GM19395 (cell line): ENCODE results near the gene ACCSL.

Source experiments
- ATAC-seq: cut with Tn5 transposase; IDR thresholded peaks from one replicate; pipeline ENCODE4 v1.9.1; 2021; ENCODE audit warnings: mild to moderate bottlenecking, moderate library complexity; ENCODE audit not compliant: unreplicated experiment

Gene ACCSL

DNA sequence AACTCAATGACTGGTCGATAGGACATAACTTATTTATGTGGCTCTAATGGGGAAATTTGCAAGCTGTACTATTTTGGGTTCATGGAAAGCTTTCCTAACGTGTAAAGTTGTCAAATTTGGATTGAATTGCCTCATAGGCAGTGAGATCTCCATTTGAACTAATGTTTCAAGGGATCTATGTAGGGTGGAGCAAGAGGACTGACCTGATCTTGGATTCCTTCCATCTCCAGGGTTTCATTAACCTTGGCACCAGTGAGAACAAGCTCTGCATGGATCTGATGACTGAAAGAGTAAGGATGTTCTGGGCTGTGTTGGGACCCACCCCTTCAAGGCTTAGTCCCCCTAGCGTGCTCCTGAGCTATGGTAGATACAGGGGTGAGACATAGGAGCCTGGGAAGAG lies 2.1 kb downstream of the ACCSL start:
- no peak for ATAC-seq

DNA sequence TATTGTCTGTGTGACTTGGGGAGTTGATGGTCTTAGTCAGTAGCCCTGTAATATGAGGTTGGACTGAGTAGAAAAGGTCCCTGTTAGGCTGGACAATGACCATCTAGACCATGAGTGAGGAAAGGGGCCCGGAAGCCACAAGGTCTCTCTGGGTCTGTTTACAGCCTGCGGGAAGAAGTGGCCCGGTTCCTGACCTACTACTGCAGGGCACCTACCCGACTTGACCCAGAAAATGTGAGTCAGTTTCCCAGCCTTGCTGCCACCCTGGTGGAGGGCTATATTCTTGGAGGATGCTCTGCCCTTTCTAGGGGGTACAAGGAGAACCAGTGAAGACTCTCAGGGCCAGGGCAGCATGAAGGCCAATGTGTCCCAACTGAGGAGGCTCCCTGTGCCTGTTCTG lies 3.4 kb downstream of the ACCSL start:
- ATAC-seq: no peak

DNA sequence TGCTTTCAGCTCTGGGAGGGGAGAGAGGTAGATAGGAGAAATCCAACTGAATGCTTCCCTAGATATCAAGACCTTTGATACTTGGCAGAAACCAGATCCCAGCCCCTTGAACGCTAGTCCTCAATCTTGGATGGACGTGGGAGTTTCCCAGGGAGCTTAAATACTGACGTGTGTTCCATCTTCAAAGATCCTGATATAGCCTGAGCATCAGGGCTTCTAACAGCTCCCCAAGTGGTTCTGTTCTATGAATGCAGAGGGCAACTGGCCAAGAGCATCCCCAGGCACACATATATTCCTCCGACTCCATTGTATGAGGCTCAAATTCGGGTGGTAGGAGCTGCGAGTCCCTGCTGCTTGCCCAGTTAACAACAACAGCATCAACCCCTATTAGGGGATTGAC lies 9.6 kb downstream of the ACCSL start:
- ATAC-seq: no peak

DNA sequence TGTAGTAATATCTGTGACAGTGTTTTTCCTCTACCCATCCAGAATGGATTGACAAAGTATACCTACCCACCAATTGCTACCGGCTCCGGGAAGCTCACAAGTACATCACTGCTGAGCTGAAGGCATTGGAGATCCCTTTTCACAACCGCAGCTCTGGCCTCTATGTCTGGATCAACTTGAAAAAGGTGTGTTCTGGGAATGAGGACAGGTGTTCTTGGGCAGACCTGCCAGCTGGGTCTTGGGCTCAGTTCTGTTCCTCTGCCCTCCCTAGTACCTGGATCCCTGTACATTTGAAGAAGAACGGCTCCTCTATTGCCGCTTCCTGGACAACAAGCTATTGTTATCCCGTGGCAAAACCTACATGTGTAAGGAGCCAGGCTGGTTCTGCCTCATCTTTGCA lies 10.5 kb downstream of the ACCSL start:
- no peak for ATAC-seq

DNA sequence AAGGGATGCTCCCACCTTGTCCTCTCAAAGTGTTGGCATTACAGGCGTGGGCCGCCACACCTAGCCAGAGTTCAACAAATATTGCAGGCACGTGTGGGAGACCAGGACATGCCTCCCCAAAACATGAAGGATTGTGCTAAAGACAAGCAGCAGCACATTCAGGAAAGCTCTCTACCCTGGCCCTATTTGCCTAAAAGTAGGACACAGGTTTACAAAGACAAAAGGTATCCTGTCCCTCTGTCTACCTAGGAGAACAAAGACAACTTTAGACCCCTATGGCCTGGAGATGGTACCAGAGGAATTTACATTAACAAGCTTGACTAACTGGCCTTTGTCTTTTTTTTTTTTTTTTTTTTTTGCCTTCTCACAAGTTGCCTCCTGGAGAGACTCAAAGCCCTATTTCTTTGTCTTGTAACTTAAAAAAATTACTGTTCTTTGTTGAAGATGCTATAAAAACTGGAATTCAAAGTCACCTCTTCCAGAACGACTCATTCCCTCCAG lies 17.4 kb downstream of the ACCSL start:
- no peak for ATAC-seq

DNA sequence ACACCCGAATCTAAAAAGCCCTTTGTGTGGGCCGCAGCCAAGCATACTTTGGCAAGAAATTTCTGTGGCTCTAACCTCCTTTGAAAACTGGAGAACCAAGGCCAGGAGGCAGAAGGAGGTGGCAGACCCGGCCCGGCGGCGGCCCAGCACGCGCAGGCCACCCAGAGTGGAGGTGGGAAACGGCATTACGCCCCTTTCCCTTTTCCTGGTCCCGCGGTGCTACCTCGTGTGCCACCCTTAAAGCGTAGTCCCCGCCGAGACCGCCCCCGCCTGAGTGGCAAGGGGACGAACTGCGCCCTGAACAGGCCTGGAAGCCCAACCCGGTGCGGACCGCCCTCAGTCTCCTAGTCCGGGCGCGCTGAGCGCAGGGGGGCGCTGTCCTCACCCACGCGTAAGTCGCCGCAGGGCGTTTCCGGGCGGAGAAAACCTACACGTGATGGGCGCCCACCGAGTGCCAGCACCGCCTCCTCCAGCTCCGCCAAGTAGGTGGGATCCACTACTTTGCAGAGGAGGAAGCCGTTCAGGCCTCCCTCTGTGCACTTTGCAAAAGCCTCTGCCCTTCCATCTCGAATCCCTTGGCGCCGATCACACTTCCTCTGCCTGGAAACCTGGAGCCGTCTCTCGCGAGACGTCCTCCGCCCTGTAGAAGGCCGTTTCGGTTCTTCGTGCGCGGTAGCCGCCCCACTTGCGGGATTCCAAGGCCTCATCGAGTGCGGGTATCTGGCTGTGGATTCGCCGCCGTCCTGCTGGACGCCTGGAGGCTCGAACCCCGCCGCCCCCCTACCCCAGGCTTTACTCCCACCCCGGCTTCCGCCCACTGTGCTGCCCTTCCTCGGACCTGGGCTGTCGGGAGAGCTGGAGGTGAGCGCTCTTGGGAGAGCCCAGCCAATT lies 18.3 kb downstream of the ACCSL start, which contains the start of gene ACCS:
TSS of gene ACCS (plus strand) at position 430 of the 891 bp plus-strand sequence. CDS start 1,358 bp downstream, outside the sequence.
- ATAC-seq: peak; percentile 97

DNA sequence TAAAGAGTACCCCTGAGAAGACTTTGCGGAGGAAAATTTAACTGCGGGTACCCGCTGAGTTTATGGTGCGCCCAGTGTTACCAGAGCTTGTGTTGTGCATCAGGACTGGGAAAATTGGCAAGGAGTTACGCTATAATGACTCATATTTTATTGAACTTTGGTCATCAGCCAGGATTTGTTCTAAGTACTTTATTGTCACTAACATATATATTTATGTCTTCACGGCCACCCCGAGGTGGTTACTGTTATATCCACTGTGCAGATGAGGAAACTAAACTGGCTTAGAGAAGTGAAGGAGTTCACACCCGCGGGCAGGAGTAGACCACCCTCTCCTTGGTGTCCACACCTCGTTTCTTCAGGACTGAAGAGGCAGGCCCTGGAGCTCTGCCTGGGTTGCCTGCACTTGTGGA lies 19.0 kb downstream of the ACCSL start:
- ATAC-seq: no peak

DNA sequence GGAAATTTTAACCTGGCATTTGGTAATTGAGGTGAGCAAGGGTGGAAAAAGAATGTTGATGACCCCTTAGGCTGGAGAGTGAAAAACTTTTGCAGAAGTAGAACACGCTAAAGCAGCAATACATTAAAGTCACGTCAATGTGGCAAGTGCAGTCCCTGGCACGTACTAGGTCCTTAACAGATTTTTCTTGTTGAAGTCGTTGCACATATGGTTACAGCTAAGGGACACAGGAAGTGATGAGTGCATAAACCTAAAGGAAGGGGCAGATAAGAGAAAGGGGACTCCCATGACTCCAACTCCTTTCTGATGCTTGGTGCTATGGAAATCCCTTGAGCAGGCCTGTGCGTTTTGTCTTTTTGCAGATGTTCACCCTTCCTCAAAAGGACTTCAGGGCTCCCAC lies 19.5 kb downstream of the ACCSL start:
- ATAC-seq: no peak

DNA sequence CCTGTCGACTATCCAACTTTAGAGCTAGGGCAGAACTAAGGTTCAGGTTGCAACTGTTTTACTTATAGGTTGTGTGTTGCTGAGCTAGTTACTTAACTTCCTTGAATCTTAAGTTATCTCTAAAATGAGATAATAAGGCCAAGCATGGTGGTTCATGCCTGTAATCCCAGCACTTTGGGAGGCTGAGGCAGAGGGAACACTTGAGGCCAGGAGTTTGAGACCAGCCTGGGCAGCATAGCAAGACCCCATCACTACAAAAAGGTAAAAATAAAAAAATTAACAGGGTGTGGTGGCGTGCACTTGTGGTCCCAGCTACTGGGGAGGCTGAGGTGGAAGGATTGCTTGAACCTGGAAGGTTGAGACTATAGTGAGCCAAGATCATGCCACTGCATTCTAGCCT lies 20.4 kb downstream of the ACCSL start:
- no peak for ATAC-seq

DNA sequence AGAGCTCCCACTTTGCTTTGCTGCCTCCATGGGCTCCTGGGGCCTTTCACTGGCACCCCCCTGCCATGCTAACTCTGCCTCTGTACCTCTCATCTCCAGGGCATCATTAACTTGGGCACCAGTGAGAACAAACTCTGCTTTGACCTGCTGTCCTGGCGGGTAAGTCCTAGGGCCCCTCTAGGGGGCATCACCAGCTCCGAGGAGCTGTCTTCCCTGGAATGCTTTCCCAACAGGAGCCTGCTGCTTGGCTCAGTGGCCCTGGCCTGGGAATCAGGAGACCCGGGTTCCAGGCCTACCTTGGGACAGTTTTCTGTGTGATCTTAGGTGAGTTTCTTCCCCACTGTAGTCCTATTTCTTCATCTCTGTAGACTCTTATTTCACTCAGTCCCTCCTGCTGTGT lies 23.4 kb downstream of the ACCSL start:
- no peak for ATAC-seq

DNA sequence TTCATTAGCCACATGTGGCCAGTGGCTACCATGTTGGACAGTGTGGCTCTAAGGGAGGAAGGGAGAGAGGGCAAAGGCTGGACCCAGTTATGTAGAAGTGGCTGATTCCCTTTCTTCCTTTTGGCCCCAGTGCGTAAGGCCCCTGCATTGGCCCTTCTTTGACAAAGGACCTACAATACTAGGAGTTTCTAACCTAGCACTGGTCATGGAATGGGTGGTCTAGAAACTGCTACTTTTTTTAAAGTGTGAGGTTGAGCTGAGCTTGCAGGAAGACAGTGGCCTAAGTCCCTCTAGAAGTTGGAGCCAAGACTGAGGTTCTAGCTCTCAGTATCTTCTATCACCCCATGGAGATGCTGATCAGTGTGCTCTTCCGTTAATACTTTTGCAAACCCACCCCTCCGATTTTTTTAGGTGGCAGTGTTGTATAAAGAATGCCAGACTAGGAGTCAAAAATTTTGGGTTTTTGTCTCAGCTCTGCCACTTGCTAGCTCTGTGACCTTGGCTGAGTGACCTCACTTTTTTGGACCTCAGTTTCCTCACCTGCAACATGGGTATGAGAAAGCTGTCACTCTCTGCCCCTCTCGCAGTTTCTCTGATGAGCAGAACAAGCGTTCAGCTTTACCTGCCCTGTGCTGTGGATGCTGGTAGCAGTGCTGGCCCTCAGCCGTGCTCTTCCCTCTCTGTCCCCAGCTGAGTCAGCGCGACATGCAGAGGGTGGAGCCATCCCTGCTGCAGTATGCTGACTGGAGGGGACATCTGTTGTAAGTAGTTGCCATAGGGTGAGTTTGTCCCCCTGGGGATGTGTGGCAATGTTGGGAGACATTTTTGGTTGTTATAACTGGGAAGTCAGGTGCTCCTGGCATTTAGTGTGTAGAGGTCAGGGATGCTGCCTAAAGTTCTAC lies 25.2 kb downstream of the ACCSL start:
- ATAC-seq: no peak

DNA sequence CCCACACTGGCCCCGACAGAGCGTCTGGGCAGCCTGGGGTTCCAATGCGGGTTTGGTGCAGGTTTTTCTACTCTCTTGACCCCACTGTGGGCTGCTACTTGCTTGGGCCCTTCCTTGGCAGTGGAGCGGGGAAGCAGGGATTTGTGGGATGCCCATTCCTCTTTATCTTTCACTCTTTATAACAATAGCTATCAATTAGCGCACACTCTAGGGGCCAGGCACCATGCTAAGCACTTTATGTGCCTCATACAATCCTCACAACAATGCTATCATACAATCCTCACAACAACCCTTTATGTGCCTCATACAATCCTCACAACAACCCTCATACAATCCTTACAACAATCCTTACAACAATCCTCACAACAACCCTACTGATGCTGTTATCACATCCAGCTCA lies 31.0 kb downstream of the ACCSL start:
- ATAC-seq: no peak

DNA sequence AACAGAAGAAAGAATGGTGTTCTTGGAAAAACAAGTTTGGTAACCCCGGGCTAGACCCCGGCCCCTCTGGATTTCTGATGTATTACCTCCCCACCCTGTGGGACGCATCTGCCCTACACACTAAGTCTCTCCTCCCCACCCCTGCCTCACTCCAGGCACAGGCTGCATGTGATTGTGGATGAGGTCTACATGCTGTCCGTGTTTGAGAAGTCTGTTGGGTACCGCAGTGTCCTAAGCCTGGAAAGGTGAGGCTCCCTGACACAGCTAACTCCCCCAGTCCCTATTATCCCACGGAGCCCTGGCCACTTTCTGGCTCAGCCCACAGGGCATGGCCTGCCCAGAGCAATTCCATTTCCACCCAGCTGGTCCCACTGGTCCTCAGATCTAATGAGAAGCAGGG lies 31.6 kb downstream of the ACCSL start:
- no peak for ATAC-seq

DNA sequence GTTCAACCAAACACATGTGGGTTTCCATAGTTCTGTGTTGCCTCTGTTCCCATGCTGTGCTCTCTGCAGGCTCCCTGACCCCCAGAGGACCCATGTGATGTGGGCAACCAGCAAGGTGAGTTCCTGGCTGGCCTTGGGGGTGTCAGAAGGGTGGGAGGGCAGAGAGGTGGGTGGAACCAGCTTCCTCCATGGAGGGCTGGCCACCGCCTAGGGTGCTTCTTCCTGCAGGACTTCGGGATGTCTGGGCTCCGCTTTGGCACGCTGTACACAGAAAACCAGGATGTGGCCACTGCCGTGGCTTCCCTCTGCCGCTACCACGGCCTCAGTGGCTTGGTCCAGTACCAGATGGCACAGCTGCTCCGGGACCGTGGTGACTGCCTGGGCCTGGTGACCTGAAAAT lies 33.2 kb downstream of the ACCSL start:
- no peak for ATAC-seq

DNA sequence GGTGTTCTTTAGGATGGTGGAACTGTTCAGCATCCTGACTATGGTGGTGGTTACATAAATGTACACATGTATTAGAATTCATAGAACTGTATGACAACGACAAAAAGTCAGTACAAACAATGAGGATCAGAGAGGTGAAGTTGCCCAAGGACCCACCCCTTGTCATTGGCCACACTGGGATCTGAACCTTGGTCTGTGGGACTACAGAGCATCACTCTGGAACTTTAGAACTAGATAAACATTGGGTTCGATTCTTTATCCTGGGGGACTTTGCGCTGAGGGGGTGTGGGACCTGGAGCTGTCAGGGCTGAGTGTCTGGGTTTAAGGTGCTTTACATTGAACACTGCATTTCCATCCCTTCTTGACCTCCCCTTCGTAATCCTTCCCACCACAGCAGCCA lies 34.9 kb downstream of the ACCSL start:
- no peak for ATAC-seq

DNA sequence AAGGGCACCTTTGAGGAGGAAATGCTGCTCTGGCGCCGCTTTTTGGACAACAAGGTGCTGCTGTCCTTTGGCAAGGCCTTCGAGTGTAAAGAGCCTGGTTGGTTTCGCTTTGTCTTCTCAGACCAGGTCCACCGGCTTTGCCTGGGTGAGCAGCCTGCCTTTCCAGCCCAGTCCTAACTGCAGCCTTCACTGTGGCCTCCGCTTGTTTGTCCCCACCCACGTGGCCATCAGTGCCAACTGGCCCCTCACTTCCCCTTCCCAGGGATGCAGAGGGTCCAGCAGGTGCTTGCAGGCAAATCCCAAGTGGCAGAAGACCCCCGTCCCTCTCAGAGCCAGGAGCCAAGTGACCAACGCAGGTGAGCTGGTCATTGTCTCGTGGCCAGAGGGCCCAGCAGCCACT lies 35.7 kb downstream of the ACCSL start:
- ATAC-seq: no peak

DNA sequence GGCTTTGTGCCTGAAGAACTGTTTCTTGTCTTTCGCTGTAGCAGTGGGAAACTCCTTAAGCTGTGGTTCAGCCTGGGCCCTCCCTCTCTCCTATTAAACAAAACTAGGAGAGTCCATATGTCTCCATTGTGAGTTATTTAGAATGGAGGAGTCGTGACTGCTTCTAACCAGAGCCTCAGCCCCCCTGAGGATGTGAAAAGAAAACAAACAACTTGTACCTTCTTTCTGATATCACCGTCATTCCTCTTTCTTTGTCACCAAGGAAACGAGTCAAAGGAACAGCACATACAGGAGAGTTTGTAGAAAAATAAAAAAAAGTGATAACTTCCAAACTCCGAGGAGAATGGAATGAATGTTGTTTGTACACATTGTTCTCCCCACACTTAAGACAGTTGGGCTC lies 36.1 kb downstream of the ACCSL start:
- ATAC-seq: no peak

DNA sequence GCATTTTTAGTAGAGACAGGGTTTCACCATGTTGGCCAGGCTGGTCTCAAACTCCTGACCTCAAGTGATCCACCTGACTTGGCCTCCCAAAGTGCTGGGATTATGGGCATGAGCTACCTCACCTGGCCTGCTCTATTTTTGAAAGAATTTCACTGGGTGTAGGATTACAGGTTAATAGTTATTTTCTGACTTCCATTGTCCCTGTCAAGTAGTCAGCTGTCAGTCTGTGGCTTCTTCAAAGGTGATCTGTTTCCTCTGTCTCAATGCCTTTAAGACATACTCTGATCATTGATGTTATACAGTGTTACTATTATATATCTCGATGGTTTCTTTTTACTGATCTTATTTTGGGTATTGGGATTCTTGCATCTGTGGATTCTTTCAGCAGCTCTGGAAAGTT lies 37.5 kb downstream of the ACCSL start:
- ATAC-seq: no peak

DNA sequence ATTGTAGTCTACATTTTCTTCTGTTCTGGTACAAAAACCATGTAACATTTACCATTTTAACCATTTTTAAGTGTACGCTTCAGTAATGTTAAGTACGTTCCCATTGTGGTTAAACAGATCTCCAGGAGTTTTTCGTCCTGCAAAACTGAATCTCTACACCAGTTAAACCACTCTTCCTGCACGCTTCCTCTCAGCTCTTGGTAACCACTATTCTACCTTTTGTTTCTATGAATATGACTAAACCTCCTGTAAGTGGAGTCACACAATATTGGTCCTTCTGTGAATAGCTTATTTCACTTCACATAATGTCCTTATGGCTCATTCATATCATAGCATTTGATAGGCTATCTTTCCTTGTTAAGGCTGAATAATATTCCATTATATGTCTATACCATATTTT lies 40.6 kb downstream of the ACCSL start:
- no peak for ATAC-seq

DNA sequence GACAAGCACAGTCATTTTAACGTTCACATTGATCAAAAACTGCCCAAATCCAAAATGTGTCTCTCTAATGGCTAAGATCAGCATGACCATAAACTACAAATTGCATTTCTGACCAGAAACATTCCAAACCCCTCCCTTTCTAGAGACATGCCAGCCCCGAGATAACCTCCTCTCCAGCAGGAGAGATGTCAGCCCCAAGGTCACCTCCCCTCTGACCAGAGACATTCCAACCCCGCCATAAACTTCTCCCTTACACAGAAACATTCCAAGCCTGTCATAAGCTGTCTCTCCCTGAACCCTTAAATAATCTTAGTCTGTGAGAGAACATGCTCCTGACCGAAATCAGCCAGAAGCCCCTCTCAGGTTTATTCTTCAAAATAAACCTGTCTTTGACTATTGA lies 41.1 kb downstream of the ACCSL start:
- no peak for ATAC-seq

DNA sequence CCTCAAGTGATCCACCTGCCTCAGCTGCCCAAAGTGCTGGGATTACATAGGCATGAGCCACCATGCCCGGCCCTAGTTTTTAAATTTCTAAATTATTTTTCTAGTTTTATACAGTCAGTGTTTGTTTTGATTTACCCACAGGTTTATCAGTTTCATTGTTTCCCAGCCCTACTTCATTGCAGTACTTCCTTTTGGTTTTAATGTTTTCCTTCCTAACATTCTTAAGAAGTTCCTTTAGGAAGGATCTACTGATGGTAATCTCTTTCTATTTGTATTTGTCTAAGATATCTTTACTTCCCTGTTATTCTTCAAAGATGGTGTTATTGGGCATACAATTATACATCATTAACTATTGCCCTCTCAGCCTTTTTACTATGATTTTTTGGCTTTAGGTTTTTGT lies 42.8 kb downstream of the ACCSL start:
- no peak for ATAC-seq
